22Rv1 (cell line): ENCODE data around the gene RNPEPL1.

ENCODE experiments used
- ZFX ChIP-seq: fragments of 450-650 bp; IDR thresholded peaks from 2 replicates; pipeline ENCODE4 v1.6.1; 2017; ENCODE audit warnings: antibody characterized with exemption, borderline replicate concordance
- TF ChIP-seq, protein P1 (sequence below): fragments of 450-650 bp; IDR thresholded peaks from 2 replicates; pipeline ENCODE4 v1.5.1; 2017; ENCODE audit warnings: mild to moderate bottlenecking

DNA sequence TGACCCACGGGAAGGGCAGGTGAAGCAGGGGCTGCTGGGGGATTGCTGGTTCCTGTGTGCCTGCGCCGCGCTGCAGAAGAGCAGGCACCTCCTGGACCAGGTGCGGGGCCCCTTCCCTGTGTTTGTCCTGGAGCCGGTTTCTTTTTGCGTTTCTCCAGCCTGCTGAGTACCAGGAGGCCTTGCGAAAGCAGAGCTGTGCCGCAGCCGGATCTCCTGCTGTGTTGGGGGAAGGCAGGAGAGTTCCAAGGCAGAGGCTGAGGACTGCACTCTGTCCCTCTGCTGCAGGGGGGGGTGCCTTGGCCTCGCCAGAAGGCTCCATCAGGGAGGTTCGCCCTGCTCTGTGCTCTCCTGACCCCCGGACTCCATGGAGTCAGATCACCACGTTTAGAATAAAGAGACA is 21.1 kb downstream of the RNPEPL1 start:
- TF ChIP-seq, protein P1, sequence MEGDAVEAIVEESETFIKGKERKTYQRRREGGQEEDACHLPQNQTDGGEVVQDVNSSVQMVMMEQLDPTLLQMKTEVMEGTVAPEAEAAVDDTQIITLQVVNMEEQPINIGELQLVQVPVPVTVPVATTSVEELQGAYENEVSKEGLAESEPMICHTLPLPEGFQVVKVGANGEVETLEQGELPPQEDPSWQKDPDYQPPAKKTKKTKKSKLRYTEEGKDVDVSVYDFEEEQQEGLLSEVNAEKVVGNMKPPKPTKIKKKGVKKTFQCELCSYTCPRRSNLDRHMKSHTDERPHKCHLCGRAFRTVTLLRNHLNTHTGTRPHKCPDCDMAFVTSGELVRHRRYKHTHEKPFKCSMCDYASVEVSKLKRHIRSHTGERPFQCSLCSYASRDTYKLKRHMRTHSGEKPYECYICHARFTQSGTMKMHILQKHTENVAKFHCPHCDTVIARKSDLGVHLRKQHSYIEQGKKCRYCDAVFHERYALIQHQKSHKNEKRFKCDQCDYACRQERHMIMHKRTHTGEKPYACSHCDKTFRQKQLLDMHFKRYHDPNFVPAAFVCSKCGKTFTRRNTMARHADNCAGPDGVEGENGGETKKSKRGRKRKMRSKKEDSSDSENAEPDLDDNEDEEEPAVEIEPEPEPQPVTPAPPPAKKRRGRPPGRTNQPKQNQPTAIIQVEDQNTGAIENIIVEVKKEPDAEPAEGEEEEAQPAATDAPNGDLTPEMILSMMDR, result no peak
- TF ChIP-seq ZFX, result no peak
